Measurements from ENCODE around the gene ANKRD44. TPM values are rescaled to one million over a fixed set of nuclear protein-coding genes. Genes with fewer than 3 reads are reported as not detected.

ANKRD44 gene
- total RNA-seq, 2 experiments from 2014 or later, result 188 to 224 TPM

DNA sequence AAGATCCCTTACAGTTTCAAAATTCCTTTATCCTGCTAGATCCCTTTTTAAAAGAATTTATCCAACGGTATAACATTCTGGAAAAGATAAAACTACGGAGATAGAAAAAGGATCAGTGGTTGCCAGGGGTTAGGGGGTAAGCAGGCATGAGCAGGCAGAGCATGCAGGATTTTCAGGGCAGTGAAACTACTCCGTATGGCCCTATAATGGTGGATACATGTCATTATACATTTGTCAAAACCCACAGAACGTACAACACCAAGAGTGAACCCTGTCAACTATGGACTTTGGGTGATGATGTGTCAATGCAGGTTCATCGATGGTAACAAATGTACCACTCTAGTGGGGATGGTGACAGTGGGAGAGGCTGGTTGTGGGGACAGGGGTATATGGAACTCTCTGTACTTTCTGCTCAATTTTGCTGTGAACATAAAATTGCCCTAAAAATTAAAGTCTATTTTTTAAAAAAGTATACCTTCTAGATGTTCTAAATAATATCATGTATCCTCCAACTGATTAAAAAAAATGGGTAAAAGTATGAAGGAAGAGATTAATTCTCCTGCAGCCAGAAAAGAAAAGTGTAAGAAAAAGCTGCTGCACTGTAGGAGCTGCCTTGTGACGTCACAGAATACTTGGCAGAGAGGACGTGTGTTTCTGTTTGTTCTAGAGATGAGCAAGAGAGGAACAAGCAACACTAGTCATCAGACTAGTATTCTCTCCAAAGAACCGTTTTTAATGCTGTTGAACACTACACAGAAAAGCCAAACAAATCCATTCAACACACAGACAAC, 23.6 kb downstream of the ANKRD44 start:
- CTCF ChIA-PET, result interaction anchor here (0.6 to 2.1 kb wide), 6 partner anchors 18 to 95 kb away, joined by 3 to 7 read pairs (median 6); no protein-coding TSS in a partner anchor
- Mint-ChIP-seq H3K27ac (peak overlapping the region; percentile 95), H3K4me3 (peak overlapping the region; percentile 63), H3K4me1 (ENCODE audit: low read depth) (peaks cover 76% of the 10 kb centered on the region), H3K36me3 (ENCODE audit: low read depth) (peaks cover 45% of the 10 kb centered on the region), H3K27me3 (ENCODE audit: low read depth) (no peaks in the 10 kb centered on the region), H3K9me3 (ENCODE audit: insufficient read depth) (peaks cover 8% of the 10 kb centered on the region)
- POLR2A ChIA-PET, result interaction anchor here (0.6 to 4.8 kb wide), 8 partner anchors 11 to 95 kb away, joined by 3 to 40 read pairs (median 4); partner anchors contain the start of gene ANKRD44
- ATAC-seq (peak; percentile 89), DNase-seq (peak; percentile 70)

- ChIA-PET CTCF (interaction anchor here (0.8 to 1.8 kb wide), 7 partner anchors 8 to 94 kb away, joined by 3 to 7 read pairs (median 3); no protein-coding TSS in a partner anchor), POLR2A (interaction anchor here (0.6 to 4.8 kb wide), 6 partner anchors 9 to 86 kb away, joined by 3 to 40 read pairs (median 4); partner anchors contain the start of gene ANKRD44)
- Mint-ChIP-seq H3K4me1 (ENCODE audit: low read depth) (peaks cover 83% of the 10 kb centered on the region), H3K9me3 (ENCODE audit: insufficient read depth) (peaks cover 6% of the 10 kb centered on the region), H3K27ac (peak overlapping the region; percentile 22), H3K4me3 (no peak overlapping the region), H3K27me3 (ENCODE audit: low read depth) (no peaks in the 10 kb centered on the region), H3K36me3 (ENCODE audit: low read depth) (peaks cover 53% of the 10 kb centered on the region)
- DNase-seq (no peak), ATAC-seq (no peak)
Observed at GRCh38 chr2:197285361-197285760, 25.2 kb downstream of the ANKRD44 start.

DNA sequence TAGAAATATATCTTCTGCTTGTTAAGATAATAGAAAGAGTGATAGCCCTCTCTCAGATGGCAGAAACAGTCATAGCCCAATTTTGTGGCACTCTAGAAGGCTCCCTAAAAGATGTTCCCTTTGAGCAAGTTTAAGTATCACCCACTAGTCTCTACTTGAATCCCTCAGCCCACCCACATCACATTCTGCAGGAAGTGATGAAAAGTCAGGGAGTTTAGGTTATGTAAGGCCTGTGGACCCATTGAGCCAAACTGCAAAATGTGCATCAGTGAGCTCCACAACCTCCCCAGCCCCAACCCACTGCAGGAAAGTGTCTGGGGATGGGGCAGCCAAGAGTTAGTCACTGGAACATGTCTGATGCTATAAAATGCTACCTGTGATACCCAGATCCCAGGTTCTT, 25.6 kb downstream of the ANKRD44 start:
- POLR2A ChIA-PET, result interaction anchor here (0.6 to 4.8 kb wide), 5 partner anchors 9 to 86 kb away, joined by 3 to 40 read pairs (median 3); partner anchors contain the start of gene ANKRD44

GRCh38 chr2:197281421-197281820, 29.2 kb downstream of the ANKRD44 start:
- Mint-ChIP-seq H3K9me3 (ENCODE audit: insufficient read depth) (no peaks in the 10 kb centered on the region), H3K27me3 (ENCODE audit: low read depth) (no peaks in the 10 kb centered on the region), H3K27ac (no peak overlapping the region), H3K4me1 (ENCODE audit: low read depth) (peaks cover 86% of the 10 kb centered on the region), H3K36me3 (ENCODE audit: low read depth) (peaks cover 54% of the 10 kb centered on the region), H3K4me3 (no peak overlapping the region)
- CTCF ChIA-PET, result interaction anchor here (0.7 to 1.5 kb wide), 2 partner anchors 14 to 51 kb away, joined by 3 to 5 read pairs; no protein-coding TSS in a partner anchor
- ATAC-seq (no peak), DNase-seq (no peak)
- POLR2A ChIA-PET, result no interaction called here

More for the DNA sequence above, 25.6 kb downstream of the ANKRD44 start:
- Mint-ChIP-seq H3K27ac (no peak overlapping the region), H3K4me1 (ENCODE audit: low read depth) (peaks cover 83% of the 10 kb centered on the region), H3K36me3 (ENCODE audit: low read depth) (peaks cover 53% of the 10 kb centered on the region), H3K27me3 (ENCODE audit: low read depth) (no peaks in the 10 kb centered on the region), H3K9me3 (ENCODE audit: insufficient read depth) (peaks cover 4% of the 10 kb centered on the region), H3K4me3 (no peak overlapping the region)
- ATAC-seq (no peak), DNase-seq (no peak)
- CTCF ChIA-PET, result interaction anchor here (0.8 to 1.8 kb wide), 6 partner anchors 9 to 93 kb away, joined by 3 to 7 read pairs (median 4); no protein-coding TSS in a partner anchor

- DNase-seq, result no peak
- ATAC-seq, result peak; percentile 52
- Mint-ChIP-seq H3K4me1 (ENCODE audit: low read depth) (peaks cover 79% of the 10 kb centered on the region), H3K36me3 (ENCODE audit: low read depth) (peaks cover 59% of the 10 kb centered on the region), H3K27me3 (ENCODE audit: low read depth) (no peaks in the 10 kb centered on the region), H3K4me3 (peak overlapping the region; percentile 36), H3K9me3 (ENCODE audit: insufficient read depth) (no peaks in the 10 kb centered on the region), H3K27ac (peak overlapping the region; percentile 67)
- ChIA-PET CTCF (interaction anchor here (1.0 to 1.6 kb wide), 5 partner anchors 9 to 98 kb away, joined by 3 to 10 read pairs (median 4); no protein-coding TSS in a partner anchor), POLR2A (interaction anchor here (0.6 to 1.7 kb wide), 6 partner anchors 11 to 233 kb away, joined by 3 to 6 read pairs (median 4); no protein-coding TSS in a partner anchor)
Observed at GRCh38 chr2:197280015-197280702, 30.4 kb downstream of the ANKRD44 start.

GRCh38 chr2:197278799-197279763, 31.5 kb downstream of the ANKRD44 start:
- CTCF ChIA-PET, result interaction anchor here (1.1 to 1.6 kb wide), 2 partner anchors 8 to 99 kb away, joined by 3 to 10 read pairs; no protein-coding TSS in a partner anchor
- ATAC-seq, result no peak
- no peak overlapping the region for H3K4me3 Mint-ChIP-seq
- peak overlapping the region; percentile 67 for H3K27ac Mint-ChIP-seq
- peaks cover 79% of the 10 kb centered on the region for H3K4me1 Mint-ChIP-seq (ENCODE audit: low read depth)
- H3K27me3 Mint-ChIP-seq (ENCODE audit: low read depth), result no peaks in the 10 kb centered on the region
- H3K9me3 Mint-ChIP-seq (ENCODE audit: insufficient read depth), result no peaks in the 10 kb centered on the region
- no peak for DNase-seq
- peaks cover 62% of the 10 kb centered on the region for H3K36me3 Mint-ChIP-seq (ENCODE audit: low read depth)
- POLR2A ChIA-PET, result interaction anchor here (0.7 to 1.7 kb wide), 3 partner anchors 10 to 84 kb away, joined by 3 to 6 read pairs (median 5); no protein-coding TSS in a partner anchor

- peak overlapping the region; percentile 60 for H3K27ac Mint-ChIP-seq
- DNase-seq, result no peak
- peaks cover 81% of the 10 kb centered on the region for H3K4me1 Mint-ChIP-seq (ENCODE audit: low read depth)
- no peak for ATAC-seq
- H3K9me3 Mint-ChIP-seq (ENCODE audit: insufficient read depth), result no peaks in the 10 kb centered on the region
- ChIA-PET CTCF (interaction anchor here (0.9 to 1.0 kb wide), 2 partner anchors 21 to 87 kb away, joined by 3 read pairs; no protein-coding TSS in a partner anchor), POLR2A (interaction anchor here (1.2 to 1.3 kb wide), 3 partner anchors 8 to 32 kb away, joined by 3 read pairs; no protein-coding TSS in a partner anchor)
- no peaks in the 10 kb centered on the region for H3K27me3 Mint-ChIP-seq (ENCODE audit: low read depth)
- H3K4me3 Mint-ChIP-seq, result no peak overlapping the region
- H3K36me3 Mint-ChIP-seq (ENCODE audit: low read depth), result peaks cover 64% of the 10 kb centered on the region
Observed at GRCh38 chr2:197277794-197278193, 32.8 kb downstream of the ANKRD44 start.

DNA sequence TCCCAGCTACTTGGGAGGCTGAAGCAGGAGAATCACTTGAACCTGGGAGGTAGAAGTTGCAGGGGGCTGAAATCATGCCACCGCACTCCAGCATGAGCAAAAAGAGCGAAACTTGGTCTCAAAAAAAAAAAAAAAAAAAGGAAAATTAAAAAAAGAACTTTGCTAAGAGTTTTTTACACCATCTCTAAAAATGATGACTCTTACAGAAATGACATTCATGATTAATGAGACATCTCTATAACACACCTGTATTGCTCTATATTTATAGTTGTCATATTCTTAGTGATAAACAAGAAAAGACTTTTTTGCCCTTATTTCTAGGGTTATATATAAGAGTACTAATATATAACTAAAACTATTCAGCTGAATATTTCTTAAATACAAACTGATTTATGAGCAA, 34.4 kb downstream of the ANKRD44 start:
- no peak for DNase-seq
- POLR2A ChIA-PET, result interaction anchor here (0.6 kb wide), 1 partner anchor 9 kb away, joined by 5 read pairs; no protein-coding TSS in a partner anchor
- ATAC-seq, result no peak
- Mint-ChIP-seq H3K27ac (no peak overlapping the region), H3K36me3 (ENCODE audit: low read depth) (peaks cover 61% of the 10 kb centered on the region), H3K9me3 (ENCODE audit: insufficient read depth) (no peaks in the 10 kb centered on the region), H3K4me3 (no peak overlapping the region), H3K4me1 (ENCODE audit: low read depth) (peaks cover 77% of the 10 kb centered on the region), H3K27me3 (ENCODE audit: low read depth) (no peaks in the 10 kb centered on the region)
- CTCF ChIA-PET, result no interaction called here

GRCh38 chr2:197274937-197275336, 35.6 kb downstream of the ANKRD44 start:
- ChIA-PET CTCF (interaction anchor here (0.7 to 1.0 kb wide), 2 partner anchors 54 to 83 kb away, joined by 3 read pairs; no protein-coding TSS in a partner anchor), POLR2A (no interaction called here)
- Mint-ChIP-seq H3K4me3 (no peak overlapping the region), H3K4me1 (ENCODE audit: low read depth) (peaks cover 78% of the 10 kb centered on the region), H3K27ac (no peak overlapping the region), H3K9me3 (ENCODE audit: insufficient read depth) (no peaks in the 10 kb centered on the region), H3K36me3 (ENCODE audit: low read depth) (peaks cover 57% of the 10 kb centered on the region), H3K27me3 (ENCODE audit: low read depth) (no peaks in the 10 kb centered on the region)
- no peak for ATAC-seq
- no peak for DNase-seq

- POLR2A ChIA-PET, result interaction anchor here (0.6 kb wide), 1 partner anchor 61 kb away, joined by 3 read pairs; no protein-coding TSS in a partner anchor
- no peaks in the 10 kb centered on the region for H3K9me3 Mint-ChIP-seq (ENCODE audit: insufficient read depth)
- no peaks in the 10 kb centered on the region for H3K27me3 Mint-ChIP-seq (ENCODE audit: low read depth)
- peaks cover 51% of the 10 kb centered on the region for H3K36me3 Mint-ChIP-seq (ENCODE audit: low read depth)
- H3K27ac Mint-ChIP-seq, result peak overlapping the region; percentile 53
- DNase-seq (no peak), ATAC-seq (no peak)
- peaks cover 78% of the 10 kb centered on the region for H3K4me1 Mint-ChIP-seq (ENCODE audit: low read depth)
- no peak overlapping the region for H3K4me3 Mint-ChIP-seq
- CTCF ChIA-PET, result interaction anchor here (1.0 kb wide), 1 partner anchor 83 kb away, joined by 3 read pairs; no protein-coding TSS in a partner anchor
Observed at GRCh38 chr2:197274349-197274748, 36.2 kb downstream of the ANKRD44 start.

Measured in activated CD8-positive, alpha-beta T cell treated with anti-CD3 and anti-CD28 coated beads, Interleukin-2, amount 10 ng/mL, durations not matched to agents 7 days and 5 days (primary cell).